GM21381 (cell line): ENCODE data around the gene KIAA1217.

Experiments
- ATAC-seq: cut with Tn5 transposase; IDR thresholded peaks from one replicate; pipeline ENCODE4 v1.9.1; 2021; ENCODE audit warnings: mild to moderate bottlenecking, moderate library complexity; ENCODE audit not compliant: unreplicated experiment

Gene KIAA1217

GRCh38 chr10:24208661-24209431 lies at the start of gene KIAA1217:
Gene KIAA1217, plus strand, starts transcription at chr10:24209138. Its CDS starts 56 bp downstream, at chr10:24209194.
- ATAC-seq = no peak

GRCh38 chr10:24162206-24162985 lies 46.5 kb upstream of the KIAA1217 start:
- no peak for ATAC-seq

GRCh38 chr10:24163485-24163884 lies 45.5 kb upstream of the KIAA1217 start:
- no peak for ATAC-seq

- ATAC-seq = no peak
These were observed 40.4 kb upstream of the KIAA1217 start for GRCh38 chr10:24168258-24169170.

GRCh38 chr10:24170199-24170598 lies 38.7 kb upstream of the KIAA1217 start:
- no peak for ATAC-seq

GRCh38 chr10:24172909-24173308 lies 36.0 kb upstream of the KIAA1217 start:
- no peak for ATAC-seq

GRCh38 chr10:24174014-24174413 lies 34.9 kb upstream of the KIAA1217 start:
- ATAC-seq = no peak

GRCh38 chr10:24176658-24177057 lies 32.3 kb upstream of the KIAA1217 start:
- ATAC-seq = no peak

GRCh38 chr10:24177636-24178035 lies 31.3 kb upstream of the KIAA1217 start:
- no peak for ATAC-seq

- no peak for ATAC-seq
These were observed 28.0 kb upstream of the KIAA1217 start for GRCh38 chr10:24180891-24181290.

- ATAC-seq = no peak
These were observed 24.5 kb upstream of the KIAA1217 start for GRCh38 chr10:24184455-24184854.

- ATAC-seq = no peak
These were observed 15.6 kb upstream of the KIAA1217 start for GRCh38 chr10:24193330-24193729.

- ATAC-seq = no peak
These were observed 11.7 kb upstream of the KIAA1217 start for GRCh38 chr10:24197263-24197662.

- no peak for ATAC-seq
These were observed 7.3 kb upstream of the KIAA1217 start for GRCh38 chr10:24201503-24202180.

GRCh38 chr10:24202181-24202570 lies 6.8 kb upstream of the KIAA1217 start:
- no peak for ATAC-seq

- no peak for ATAC-seq
These were observed 3.1 kb upstream of the KIAA1217 start for GRCh38 chr10:24205821-24206220.

- ATAC-seq = no peak
These were observed 2.6 kb upstream of the KIAA1217 start for GRCh38 chr10:24206334-24206733.

GRCh38 chr10:24206926-24207325 lies 2.0 kb upstream of the KIAA1217 start:
- ATAC-seq = no peak

- no peak for ATAC-seq
These were observed 1.6 kb upstream of the KIAA1217 start for GRCh38 chr10:24207341-24207740.

GRCh38 chr10:24207781-24208611 lies 942 bp upstream of the KIAA1217 start:
- no peak for ATAC-seq
